C4-2B (cell line): ENCODE measurements around the gene CLEC1A.

Experiments
- CTCF ChIP-seq: fragments of 450-650 bp; conservative IDR thresholded peaks from 2 replicates; pipeline ENCODE4 v1.5.1; 2017; ENCODE audit warnings: mild to moderate bottlenecking
- ZFX ChIP-seq: fragments of 450-650 bp; IDR thresholded peaks from 2 replicates; pipeline ENCODE4 v1.6.1; 2017

- TF ChIP-seq CTCF = no peak
- no peak for TF ChIP-seq ZFX
Measured at GRCh38 chr12:10068644-10069043, 30.1 kb downstream of the CLEC1A start.
